PFSK-1 (cell line): ENCODE results near the gene HYI.

Experiments
- FOXP2 ChIP-seq: optimal IDR thresholded peaks from 2 replicates; pipeline ENCODE3; 2011; ENCODE audit warnings: borderline replicate concordance, control low read depth, inconsistent platforms; ENCODE audit not compliant: insufficient read depth; ENCODE audit errors: extremely low read length, extremely low read depth
- POLR2AphosphoS5 ChIP-seq: IDR thresholded peaks from 2 replicates; pipeline ENCODE4 v1.6.1; 2012; ENCODE audit warnings: low read depth, mild to moderate bottlenecking, control low read depth, low read length, moderate library complexity
- SIN3A ChIP-seq: IDR thresholded peaks from 2 replicates; pipeline ENCODE4 v1.6.1; 2012; ENCODE audit warnings: mild to moderate bottlenecking, low read length, moderate library complexity, borderline replicate concordance; ENCODE audit not compliant: insufficient read depth
- TAF1 ChIP-seq: IDR thresholded peaks from 2 replicates; pipeline ENCODE4 v1.6.1; 2012; ENCODE audit warnings: low read length, control low read depth, borderline replicate concordance; ENCODE audit not compliant: insufficient read depth
- TF ChIP-seq, protein P1 (sequence below), 2 experiments: IDR thresholded peaks; 2 replicates each; pipeline versions ENCODE4 v1.6.1 to v1.8.0; 2011 to 2012; ENCODE audit warnings: low read depth in 2 of 2, low read length in 2 of 2, control low read depth in 1 of 2, inconsistent platforms in 1 of 2, mild to moderate bottlenecking in 1 of 2, moderate library complexity in 1 of 2; ENCODE audit not compliant: insufficient read depth in 1 of 2

The HYI gene

DNA sequence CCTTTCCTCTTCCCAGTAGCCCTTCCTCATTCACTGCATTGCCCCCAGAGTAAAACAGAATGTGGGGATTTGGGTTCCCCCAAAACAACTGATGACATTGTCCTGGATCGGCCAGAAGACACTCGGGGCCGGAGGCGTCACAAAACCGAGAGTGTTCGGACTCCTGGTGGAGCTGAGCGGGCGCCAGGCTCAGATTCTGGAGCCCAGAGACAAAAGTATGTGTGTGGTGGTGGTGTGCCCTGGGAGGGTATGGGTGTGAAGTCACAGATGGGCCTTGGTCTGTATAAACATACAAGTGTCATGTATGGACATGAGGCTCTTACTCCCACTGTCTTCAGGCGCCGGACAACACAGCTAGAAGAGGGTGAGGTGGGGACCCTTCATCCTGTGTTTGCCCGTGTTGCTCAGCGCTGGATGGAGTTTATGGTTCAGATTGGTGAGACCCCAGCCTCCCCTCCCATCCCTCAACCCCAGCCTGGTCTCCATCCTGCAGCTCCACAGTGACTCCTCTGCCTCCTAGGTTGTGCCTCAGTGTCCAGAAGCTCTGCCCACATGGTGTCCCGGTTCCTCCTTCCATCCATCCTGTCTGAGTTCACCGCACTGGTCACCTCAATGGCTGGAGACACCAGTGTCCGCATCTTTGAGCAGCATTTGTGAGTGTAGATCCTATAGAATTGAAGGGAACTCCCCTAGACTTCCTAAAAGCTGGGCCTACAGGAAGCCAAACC is 12.4 kb downstream of the HYI start:
- no peak for TF ChIP-seq FOXP2
- TF ChIP-seq, protein P1, sequence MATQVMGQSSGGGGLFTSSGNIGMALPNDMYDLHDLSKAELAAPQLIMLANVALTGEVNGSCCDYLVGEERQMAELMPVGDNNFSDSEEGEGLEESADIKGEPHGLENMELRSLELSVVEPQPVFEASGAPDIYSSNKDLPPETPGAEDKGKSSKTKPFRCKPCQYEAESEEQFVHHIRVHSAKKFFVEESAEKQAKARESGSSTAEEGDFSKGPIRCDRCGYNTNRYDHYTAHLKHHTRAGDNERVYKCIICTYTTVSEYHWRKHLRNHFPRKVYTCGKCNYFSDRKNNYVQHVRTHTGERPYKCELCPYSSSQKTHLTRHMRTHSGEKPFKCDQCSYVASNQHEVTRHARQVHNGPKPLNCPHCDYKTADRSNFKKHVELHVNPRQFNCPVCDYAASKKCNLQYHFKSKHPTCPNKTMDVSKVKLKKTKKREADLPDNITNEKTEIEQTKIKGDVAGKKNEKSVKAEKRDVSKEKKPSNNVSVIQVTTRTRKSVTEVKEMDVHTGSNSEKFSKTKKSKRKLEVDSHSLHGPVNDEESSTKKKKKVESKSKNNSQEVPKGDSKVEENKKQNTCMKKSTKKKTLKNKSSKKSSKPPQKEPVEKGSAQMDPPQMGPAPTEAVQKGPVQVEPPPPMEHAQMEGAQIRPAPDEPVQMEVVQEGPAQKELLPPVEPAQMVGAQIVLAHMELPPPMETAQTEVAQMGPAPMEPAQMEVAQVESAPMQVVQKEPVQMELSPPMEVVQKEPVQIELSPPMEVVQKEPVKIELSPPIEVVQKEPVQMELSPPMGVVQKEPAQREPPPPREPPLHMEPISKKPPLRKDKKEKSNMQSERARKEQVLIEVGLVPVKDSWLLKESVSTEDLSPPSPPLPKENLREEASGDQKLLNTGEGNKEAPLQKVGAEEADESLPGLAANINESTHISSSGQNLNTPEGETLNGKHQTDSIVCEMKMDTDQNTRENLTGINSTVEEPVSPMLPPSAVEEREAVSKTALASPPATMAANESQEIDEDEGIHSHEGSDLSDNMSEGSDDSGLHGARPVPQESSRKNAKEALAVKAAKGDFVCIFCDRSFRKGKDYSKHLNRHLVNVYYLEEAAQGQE (IDR thresholded peaks at IDR 0.05; ENCODE audit: insufficient read depth in 1 of 2, low read depth in 2 of 2, low read length in 2 of 2) = no peak
- TF ChIP-seq SIN3A = no peak
- TF ChIP-seq POLR2AphosphoS5 = no peak
- no peak for TF ChIP-seq TAF1

DNA sequence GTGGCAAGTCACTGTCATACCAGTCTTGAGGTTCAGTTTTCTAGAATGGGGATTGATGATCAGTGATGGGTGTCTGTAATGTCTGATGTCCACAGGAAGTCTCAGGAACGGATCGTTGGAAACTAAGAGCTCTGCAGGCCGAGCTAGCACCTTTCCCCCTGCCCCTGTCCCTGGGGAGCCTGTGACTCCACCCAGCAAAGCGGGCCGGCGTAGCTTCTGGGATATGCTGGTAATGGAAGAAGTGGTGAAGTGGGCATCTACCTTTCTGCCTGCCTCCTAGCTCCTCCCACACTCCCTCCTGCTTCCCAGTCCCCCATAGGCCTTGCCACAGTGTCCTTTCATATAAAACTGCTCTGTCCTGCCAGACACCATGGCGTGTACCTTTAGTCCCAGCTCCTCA is 13.4 kb downstream of the HYI start:
- no peak for TF ChIP-seq SIN3A
- no peak for TF ChIP-seq TAF1
- TF ChIP-seq, protein P1 (IDR thresholded peaks at IDR 0.05; ENCODE audit: insufficient read depth in 1 of 2, low read depth in 2 of 2, low read length in 2 of 2) = no peak
- TF ChIP-seq POLR2AphosphoS5 = no peak
- TF ChIP-seq FOXP2 = no peak

- no peak for TF ChIP-seq FOXP2
- no peak for TF ChIP-seq TAF1
- TF ChIP-seq POLR2AphosphoS5 = no peak
- TF ChIP-seq SIN3A = no peak
- TF ChIP-seq, protein P1 (IDR thresholded peaks at IDR 0.05; ENCODE audit: insufficient read depth in 1 of 2, low read depth in 2 of 2, low read length in 2 of 2) = no peak
These were observed 13.9 kb downstream of the HYI start for GRCh38 chr1:43439781-43440180.

GRCh38 chr1:43438953-43439581 is 14.7 kb downstream of the HYI start:
- TF ChIP-seq, protein P1 (IDR thresholded peaks at IDR 0.05; ENCODE audit: insufficient read depth in 1 of 2, low read depth in 2 of 2, low read length in 2 of 2) = no peak
- TF ChIP-seq SIN3A = no peak
- TF ChIP-seq FOXP2 = no peak
- TF ChIP-seq POLR2AphosphoS5 = no peak
- no peak for TF ChIP-seq TAF1
